GM21360 (cell line): ENCODE results near the gene NPAS2.

Source experiments
- ATAC-seq: cut with Tn5 transposase; IDR thresholded peaks from one replicate; pipeline ENCODE4 v1.9.1; 2021; ENCODE audit warnings: mild to moderate bottlenecking, moderate library complexity; ENCODE audit not compliant: unreplicated experiment

NPAS2 gene

GRCh38 chr2:100821255-100821910 lies 1.4 kb downstream of the NPAS2 start:
- ATAC-seq, result no peak

DNA sequence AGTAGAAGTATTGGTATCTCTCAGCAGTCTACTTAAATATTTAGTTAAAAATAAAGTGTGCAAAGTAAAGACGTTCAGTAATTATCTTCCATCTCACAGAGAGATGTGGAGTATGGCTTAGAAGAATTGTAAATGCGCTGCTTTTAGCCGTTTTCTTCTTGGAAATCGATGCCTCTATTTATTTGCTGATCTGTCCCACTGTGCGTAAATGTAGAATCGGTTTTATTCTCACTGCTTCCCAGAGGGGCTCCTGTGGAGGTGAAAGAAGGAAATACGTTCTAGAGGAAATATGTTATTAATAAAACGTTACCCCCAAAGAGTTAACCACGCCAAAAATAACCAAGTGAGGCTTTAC lies 1.9 kb downstream of the NPAS2 start:
- no peak for ATAC-seq

- ATAC-seq, result no peak
Measured at GRCh38 chr2:100822587-100823248, 2.8 kb downstream of the NPAS2 start.

DNA sequence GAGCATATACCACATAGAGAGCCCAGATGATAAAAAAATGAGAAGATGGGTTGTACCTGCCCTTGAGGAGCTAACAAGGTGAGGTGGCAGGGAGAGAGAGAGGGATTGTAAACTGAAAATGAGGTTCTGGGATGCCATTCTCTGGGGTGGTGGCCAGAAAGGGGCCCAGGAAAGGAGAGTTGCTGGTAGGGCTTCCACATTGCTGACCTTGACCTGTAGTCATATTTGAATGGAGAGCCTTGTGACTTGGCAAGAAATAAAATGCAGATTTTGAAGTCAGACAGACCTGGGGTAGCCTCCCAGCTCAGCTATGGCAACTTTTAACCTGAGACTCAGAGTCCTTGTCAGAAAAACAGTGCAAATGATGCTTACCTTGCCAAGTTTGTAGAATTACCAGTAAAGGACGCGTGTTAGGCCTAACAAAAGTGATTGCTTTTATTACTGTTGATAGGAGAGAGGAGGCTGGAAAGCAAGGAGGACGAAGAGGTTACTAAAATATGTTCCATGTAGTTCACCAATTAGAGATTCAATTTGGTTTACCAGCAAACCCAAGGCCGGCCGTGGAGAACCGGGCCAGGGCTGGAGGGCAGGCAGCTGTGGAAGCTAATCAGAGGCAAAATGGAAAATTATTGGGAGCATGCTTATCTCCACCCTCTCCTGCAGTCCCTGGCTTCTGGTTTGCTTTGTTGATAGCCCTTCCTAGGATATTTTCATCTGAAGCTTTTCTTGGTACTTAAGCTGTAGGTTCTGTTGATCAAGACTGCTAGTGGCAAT lies 3.9 kb downstream of the NPAS2 start:
- no peak for ATAC-seq

DNA sequence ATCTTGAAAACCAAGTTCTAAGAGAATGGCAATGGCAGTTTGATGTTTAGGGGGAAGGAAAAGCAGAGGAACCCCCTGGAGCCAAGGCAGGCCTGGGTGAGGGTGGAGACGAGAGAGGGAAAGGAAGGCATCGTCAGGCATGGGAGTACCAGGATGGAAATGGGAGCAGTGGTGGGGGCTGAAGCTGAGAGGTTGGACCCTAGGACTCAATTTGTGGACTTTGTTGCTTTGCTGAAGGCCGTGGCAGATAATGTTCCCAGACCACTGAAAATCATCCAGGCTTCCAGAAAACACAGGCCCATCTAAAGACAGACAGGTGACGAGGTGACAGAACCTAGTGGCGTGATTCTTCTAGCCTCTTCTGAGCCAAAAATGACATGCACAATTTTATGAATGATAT lies 4.9 kb downstream of the NPAS2 start:
- no peak for ATAC-seq

GRCh38 chr2:100826494-100826893 lies 6.6 kb downstream of the NPAS2 start:
- no peak for ATAC-seq

DNA sequence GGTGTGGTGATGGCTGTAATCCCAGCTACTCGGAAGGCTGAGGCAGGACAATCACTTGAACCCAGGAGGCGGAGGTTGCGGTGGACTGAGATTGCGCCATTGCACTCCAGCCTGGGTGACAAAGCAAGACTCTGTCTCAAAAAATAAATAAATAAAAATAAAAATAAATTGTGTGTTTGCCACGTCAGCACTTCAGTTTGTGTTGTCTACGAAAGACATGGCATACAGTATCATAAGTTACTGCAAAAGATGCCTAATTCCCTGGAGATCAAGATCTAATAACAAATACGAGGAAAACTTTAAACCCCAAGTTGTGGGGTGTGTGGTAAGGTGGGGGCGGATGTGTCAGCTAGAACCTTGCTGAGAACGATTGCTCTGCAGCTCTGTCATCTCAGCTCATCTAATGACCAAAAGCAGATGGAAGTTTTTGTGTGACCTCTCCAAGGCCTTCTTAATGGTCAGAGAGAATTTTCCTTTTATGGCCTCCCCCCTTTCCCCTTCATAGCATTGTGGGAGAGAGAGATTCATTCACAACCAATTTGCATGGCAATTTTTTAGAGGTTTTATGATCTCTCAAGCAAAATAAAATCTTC lies 11.3 kb downstream of the NPAS2 start:
- no peak for ATAC-seq

GRCh38 chr2:100831831-100832230 lies 11.9 kb downstream of the NPAS2 start:
- no peak for ATAC-seq

- ATAC-seq, result no peak
Measured at GRCh38 chr2:100832885-100833284, 12.9 kb downstream of the NPAS2 start.

- no peak for ATAC-seq
Measured at GRCh38 chr2:100833331-100833730, 13.4 kb downstream of the NPAS2 start.

DNA sequence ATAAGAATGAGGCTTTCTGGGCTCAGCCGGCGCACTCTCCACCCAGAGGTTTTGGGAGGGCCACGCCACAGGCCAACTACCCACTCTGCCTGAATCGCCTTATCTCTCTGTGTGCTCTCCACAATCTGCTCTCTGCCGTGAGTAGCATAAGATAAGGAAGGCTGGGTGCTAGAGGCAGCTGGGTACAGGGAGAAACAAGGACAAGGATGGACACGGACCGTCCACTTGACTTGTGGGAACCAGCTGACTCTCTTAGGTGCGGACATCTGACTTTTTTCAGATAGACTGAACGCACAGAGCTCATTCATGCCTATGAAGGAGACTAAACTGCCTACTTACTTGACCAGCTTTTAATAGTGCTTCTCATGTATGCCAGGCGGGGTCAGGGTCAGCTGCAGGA lies 14.3 kb downstream of the NPAS2 start:
- no peak for ATAC-seq

DNA sequence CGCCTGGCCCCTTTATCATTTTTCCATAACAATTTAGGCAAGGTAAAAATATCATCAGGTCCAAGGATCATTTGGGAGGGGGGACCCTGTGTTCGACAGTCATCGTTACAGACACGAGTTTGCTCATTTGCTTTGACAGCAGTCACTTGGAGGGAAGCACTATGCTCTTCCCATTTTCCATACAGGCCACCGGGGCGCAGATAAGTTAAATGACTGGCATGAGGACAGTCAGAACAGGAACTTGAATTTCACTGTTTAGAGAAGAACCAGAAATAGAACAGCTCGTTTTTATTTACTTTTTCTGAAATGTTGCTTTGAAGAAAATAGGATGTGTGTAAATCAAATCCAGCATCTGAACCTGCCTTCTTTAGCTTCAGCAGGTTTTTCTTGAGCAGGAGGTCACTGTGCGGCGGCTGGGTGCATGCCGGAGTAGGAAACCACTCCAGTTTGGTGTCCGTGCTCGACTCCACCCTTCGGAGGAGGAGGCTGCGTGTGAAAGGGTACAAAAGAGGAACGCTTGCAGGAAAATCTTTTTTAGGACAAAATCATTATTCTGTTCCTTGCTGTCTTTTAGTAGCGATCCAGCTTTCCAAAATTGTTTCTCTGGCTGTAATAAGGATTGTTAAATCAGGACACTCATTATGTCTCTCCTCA lies 15.2 kb downstream of the NPAS2 start:
- no peak for ATAC-seq

DNA sequence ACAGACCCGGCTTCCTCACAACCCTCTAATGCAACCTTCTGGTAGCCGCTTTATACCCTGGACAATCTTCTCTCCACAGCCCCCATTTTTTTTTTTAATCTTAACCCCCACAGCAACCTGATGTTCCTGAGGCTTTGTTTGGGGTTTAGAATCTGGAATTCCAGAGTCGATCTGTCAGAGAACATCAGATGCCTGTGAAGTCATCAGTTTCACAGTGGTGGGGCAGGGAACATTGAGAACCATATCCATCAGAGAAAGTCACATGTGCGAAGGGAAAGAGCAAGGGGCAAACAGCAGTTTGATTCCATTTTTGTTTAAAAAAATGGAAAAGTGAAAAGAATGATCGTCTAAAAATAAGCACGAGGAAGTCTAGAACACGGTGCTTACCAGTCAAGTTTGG lies 20.6 kb downstream of the NPAS2 start:
- ATAC-seq, result no peak

DNA sequence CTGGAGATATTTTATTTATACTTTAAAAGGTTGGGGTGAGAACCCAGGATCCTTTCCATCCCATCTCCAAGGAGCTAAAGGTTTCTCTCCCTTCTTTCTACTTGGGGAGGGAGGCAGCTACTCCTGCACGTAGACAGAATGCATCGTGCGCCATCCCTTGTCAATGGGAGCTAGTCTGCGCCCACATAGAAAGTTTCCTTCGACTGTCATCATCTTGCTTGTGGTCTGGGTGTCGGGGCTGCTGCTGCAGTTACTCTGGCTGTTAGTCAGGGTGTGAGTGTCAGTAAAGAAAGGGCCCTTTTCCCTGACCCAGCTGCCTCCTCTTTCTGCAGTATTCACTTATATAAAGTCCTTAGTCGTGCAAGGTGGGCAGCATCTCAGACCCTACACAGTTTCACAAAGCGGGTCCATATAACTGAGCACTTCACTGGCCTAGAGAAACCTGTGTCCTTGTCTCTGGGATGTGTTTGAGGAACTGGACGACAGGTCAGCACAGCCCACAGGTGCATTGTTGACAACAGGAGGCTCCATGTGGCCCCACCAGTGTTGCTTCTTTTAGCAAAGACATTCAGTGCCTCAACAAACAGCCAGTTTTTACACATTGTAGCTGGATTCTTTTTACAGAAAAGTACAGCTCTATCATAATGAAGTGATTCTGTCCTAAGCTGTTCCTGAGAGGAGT lies 22.4 kb downstream of the NPAS2 start:
- ATAC-seq, result no peak

DNA sequence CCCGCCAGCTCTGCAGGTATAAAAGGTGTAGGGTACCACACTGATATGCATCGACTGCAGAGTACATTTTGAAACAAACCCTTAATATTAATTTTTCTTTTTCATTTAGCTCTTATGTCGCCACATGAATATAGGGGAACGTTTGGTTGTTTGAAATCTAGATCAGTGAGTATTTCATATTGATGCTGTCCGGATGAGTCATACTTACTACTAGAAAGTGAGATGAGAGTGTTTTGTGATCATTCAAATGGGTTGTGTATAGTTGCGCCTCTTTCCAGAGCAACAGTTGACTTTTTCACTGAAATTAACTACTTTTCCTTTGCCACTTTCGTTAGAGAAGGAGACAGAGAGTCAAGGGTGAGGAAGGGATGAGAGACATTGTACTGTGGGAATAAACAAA lies 24.6 kb downstream of the NPAS2 start:
- ATAC-seq, result no peak

DNA sequence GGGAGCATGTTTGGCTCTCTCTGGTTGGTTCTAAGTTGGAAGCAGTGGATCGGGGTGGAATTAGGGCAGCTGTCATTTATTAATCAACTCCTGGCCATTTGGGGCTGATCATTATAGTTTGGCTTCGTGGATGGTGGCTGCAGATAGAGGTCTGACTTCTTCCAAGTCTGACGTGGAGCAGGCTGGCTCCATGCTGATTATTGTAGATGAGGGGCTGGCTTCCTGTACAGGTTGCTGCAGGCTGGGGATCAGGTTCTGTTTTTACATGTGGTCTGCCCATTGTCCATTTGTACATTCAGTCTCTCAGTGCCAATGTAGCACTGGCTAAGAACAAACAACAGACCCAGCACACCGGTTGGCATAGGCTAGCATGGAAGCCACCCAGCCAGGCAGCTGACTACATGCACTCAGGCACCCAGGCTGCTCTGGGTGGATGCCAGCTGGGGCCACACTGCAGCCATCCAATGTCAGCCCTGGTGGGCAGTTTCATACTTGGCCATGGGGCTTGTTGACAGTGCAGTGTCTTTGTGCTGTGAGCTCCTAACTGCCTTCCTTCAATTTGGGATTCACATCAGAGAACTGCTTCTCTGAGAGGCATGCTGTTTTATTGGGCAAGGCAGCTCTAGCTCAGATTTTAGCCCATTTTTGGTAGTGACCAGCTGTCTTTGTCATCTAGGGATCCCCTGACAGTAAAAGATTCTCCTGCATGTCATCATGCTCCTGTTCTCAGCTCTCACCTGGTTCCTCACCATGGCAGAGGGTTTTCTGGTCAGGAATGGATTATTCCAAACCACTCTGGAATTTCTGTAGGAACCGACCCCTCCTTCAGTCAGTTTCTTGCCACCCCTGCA lies 25.4 kb downstream of the NPAS2 start:
- ATAC-seq, result no peak

- ATAC-seq, result no peak
Measured at GRCh38 chr2:100846716-100847115, 26.8 kb downstream of the NPAS2 start.

DNA sequence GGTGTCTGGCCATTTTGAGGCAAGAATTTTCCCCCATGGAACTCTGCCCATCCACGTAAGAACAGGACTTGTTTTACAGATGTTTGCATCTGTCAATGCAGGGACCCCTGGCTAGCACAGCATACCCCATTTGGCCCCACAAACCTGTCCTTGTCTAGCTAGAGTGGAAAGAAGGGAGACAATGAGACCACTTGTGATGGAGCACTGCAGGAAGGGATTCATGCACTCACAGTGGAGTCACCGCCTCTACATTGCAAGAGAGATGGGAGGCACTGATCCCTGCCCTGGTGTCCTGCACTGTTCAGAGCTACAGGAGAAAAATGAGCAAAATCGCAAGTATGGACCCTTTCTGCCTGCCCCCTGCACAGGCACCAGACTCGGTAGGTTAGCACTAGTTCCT lies 32.5 kb downstream of the NPAS2 start:
- ATAC-seq, result no peak

- ATAC-seq, result no peak
Measured at GRCh38 chr2:100852999-100853908, 33.3 kb downstream of the NPAS2 start.
